Right lobe of liver (tissue), 6 donors: ENCODE data around the gene FAAP20. TPM values are rescaled to one million over a fixed set of nuclear protein-coding genes. Genes with fewer than 3 reads are reported as not detected.
A peak's percentile ranks its signal among the peaks of the same experiment; 100 is the strongest.

Experiments
- ATAC-seq, 4 donors: fragments of 200-7000 bp; cut with Tn5 transposase; one replicate each; pipeline ENCODE4 v1.9.1; 2020; ENCODE audit warnings: mild to moderate bottlenecking in 4 of 4, moderate library complexity in 4 of 4
- DNase-seq, 3 donors: peaks; one replicate each; pipeline ENCODE4 v3.0.0-alpha.2; 2020
- H3K27ac ChIP-seq, 3 donors: fragments of 200-600 bp; one replicate each; pipeline ENCODE4 v1.8.0; 2022
- H3K27me3 ChIP-seq, 2 donors: fragments of 200-600 bp; one replicate each; pipeline ENCODE4 v1.8.0; 2022
- H3K36me3 ChIP-seq, 4 donors: fragments of 200-600 bp; sonication (generic) in 1 of 4; one replicate each; pipeline versions ENCODE4 v1.5.1 to v1.8.0; 2017 to 2022; ENCODE audit warnings: control low read depth in 1 of 4
- H3K4me1 ChIP-seq, 4 donors: fragments of 200-600 bp; sonication (generic) in 1 of 4; one replicate each; pipeline versions ENCODE4 v1.5.1 to v1.8.0; 2017 to 2022; ENCODE audit warnings: control low read depth in 1 of 4
- H3K4me3 ChIP-seq, 3 donors: fragments of 200-600 bp; one replicate each; pipeline ENCODE4 v1.8.0; 2022
- H3K9me3 ChIP-seq, 4 donors: fragments of 200-600 bp; sonication (generic) in 1 of 4; one replicate each; pipeline versions ENCODE4 v1.5.1 to v1.8.0; 2017 to 2022; ENCODE audit warnings: control low read depth in 1 of 4
- CTCF ChIP-seq, 4 donors: fragments of 200-600 bp in 3 of 4; fragments of 450-650 bp in 1 of 4; IDR thresholded peaks; one replicate each; pipeline versions ENCODE4 v1.5.1 to v1.8.0; 2016 to 2022; ENCODE audit warnings: antibody characterized with exemption in 4 of 4, mild to moderate bottlenecking in 2 of 4
- POLR2A ChIP-seq: fragments of 450-650 bp; IDR thresholded peaks from one replicate; pipeline ENCODE4 v1.6.1; 2017; ENCODE audit warnings: antibody characterized with exemption, mild to moderate bottlenecking
- WGBS: methylation state at CpG from one replicate; pipeline ENCODE4 v1.1.6; 2018; ENCODE audit warnings: low coverage, low lambda C conversion rate; ENCODE audit not compliant: insufficient coverage; ENCODE audit errors: missing lambda C conversion rate; 5-methylcytosine and 5-hydroxymethylcytosine counted together
- intact Hi-C, 2 donors: fragments of 100-400 bp; cut with DNase I; formaldehyde crosslinking; loops; one replicate each; pipeline versions ENCODE4 v1.11.2 to v1.14.1; 2022
- total RNA-seq, 6 experiments: library from RNA; depleted of rRNA in 2 of 6; stranded (reverse); fragments of >200 nt in 2 of 6; fragmentation: NEBNext Ultra II Directional in 3 of 6; extraction: Animal tissue kit (Norgen Biotek cat#: 25700) in 3 of 6; gene quantifications; one replicate each; pipeline versions ENCODE4 v1.1.0 to v1.2.4, GENCODE V29; 2016 to 2023
- donor health status: DM: no; HTN: yes; CAD: no.
- donor health status: DM: no; HTN: no; CAD: no.
- donor health status: DM: no; HTN: no; CAD: no.
- donor health status: DM: no; HTN: yes; CAD: no.
- donor health status: DM: no; HTN: yes; CAD: no.

The FAAP20 gene
- total RNA-seq, 6 experiments from 2014 or later: 18.9 to 26.0 (median 24.4) TPM

GRCh38 chr1:2215329-2215728, 20.8 kb upstream of the FAAP20 start:
- no peaks in the 10 kb centered on the region for H3K9me3 ChIP-seq
- WGBS: 60% methylated on average over 2 of the region's 14 CpGs
- DNase-seq: peak in 1 of 3 donors; percentile 44
- H3K27ac ChIP-seq: no peak overlapping the region
- ATAC-seq: peak in 1 of 4 donors; percentile 3
- H3K36me3 ChIP-seq: no peaks in the 10 kb centered on the region
- H3K4me3 ChIP-seq: no peak overlapping the region
- TF ChIP-seq POLR2A (no peak), CTCF (IDR thresholded peaks at IDR 0.05) (no peak)
- H3K4me1 ChIP-seq: peaks cover 0 to 11% (median 4%) of the 10 kb centered on the region in 4 donors
- H3K27me3 ChIP-seq: no peaks in the 10 kb centered on the region
- intact Hi-C loops: loop anchor here in 1 of 2 donors (10.0 kb wide), 1 partner anchor 99 kb away; no protein-coding TSS in a partner anchor

GRCh38 chr1:2214541-2215241, 20.1 kb upstream of the FAAP20 start:
- no CpG with 5 or more reads among the region's 21 CpGs for WGBS
- no peak overlapping the region for H3K4me3 ChIP-seq
- H3K9me3 ChIP-seq: no peaks in the 10 kb centered on the region
- peak; percentile 13 to 21 (median 17) for ATAC-seq
- H3K36me3 ChIP-seq: no peaks in the 10 kb centered on the region
- no peak for TF ChIP-seq POLR2A
- no peak for TF ChIP-seq CTCF (IDR thresholded peaks at IDR 0.05)
- no peaks in the 10 kb centered on the region for H3K27me3 ChIP-seq
- peak overlapping the region; percentile 78 to 91 (median 80) for H3K27ac ChIP-seq
- peaks cover 0 to 11% (median 4%) of the 10 kb centered on the region in 4 donors for H3K4me1 ChIP-seq
- intact Hi-C loops: loop anchor here in 1 of 2 donors (10.0 kb wide), 1 partner anchor 100 kb away; no protein-coding TSS in a partner anchor
- DNase-seq: peak in 2 of 3 donors; percentile 40 to 52

- DNase-seq: peak in 2 of 3 donors; percentile 33 to 51
- TF ChIP-seq CTCF (IDR thresholded peaks at IDR 0.05): no peak
- no peak for TF ChIP-seq POLR2A
- 40% methylated on average over 1 of the region's 32 CpGs for WGBS
- intact Hi-C loops: loop anchor here in 1 of 2 donors (10.0 kb wide), 1 partner anchor 101 kb away; no protein-coding TSS in a partner anchor
- H3K27ac ChIP-seq: peak overlapping the region; percentile 78 to 91 (median 80)
- peaks cover 0 to 13% (median 5%) of the 10 kb centered on the region in 4 donors for H3K4me1 ChIP-seq
- no peak overlapping the region for H3K4me3 ChIP-seq
- peak in 3 of 4 donors; percentile 3 to 35 (median 9) for ATAC-seq
- H3K27me3 ChIP-seq: no peaks in the 10 kb centered on the region
- no peaks in the 10 kb centered on the region for H3K9me3 ChIP-seq
- no peaks in the 10 kb centered on the region for H3K36me3 ChIP-seq
Observed at GRCh38 chr1:2213576-2214505, 19.3 kb upstream of the FAAP20 start.
